Lower leg skin (tissue), 3 donors: ENCODE data around the gene ZIC1.

Experiments
- POLR2A ChIP-seq, 2 donors: fragments of 450-650 bp; IDR thresholded peaks; one replicate each; pipeline ENCODE4 v1.6.1; 2016 to 2017; ENCODE audit warnings: antibody characterized with exemption in 2 of 2, mild to moderate bottlenecking in 1 of 2, moderate library complexity in 1 of 2
- TF ChIP-seq, protein P1 (sequence below), 3 donors: fragments of 450-650 bp; IDR thresholded peaks; one replicate each; pipeline ENCODE4 v1.5.1; 2016; ENCODE audit warnings: antibody characterized with exemption in 3 of 3, mild to moderate bottlenecking in 3 of 3, moderate library complexity in 2 of 3

- TF ChIP-seq, protein P1, sequence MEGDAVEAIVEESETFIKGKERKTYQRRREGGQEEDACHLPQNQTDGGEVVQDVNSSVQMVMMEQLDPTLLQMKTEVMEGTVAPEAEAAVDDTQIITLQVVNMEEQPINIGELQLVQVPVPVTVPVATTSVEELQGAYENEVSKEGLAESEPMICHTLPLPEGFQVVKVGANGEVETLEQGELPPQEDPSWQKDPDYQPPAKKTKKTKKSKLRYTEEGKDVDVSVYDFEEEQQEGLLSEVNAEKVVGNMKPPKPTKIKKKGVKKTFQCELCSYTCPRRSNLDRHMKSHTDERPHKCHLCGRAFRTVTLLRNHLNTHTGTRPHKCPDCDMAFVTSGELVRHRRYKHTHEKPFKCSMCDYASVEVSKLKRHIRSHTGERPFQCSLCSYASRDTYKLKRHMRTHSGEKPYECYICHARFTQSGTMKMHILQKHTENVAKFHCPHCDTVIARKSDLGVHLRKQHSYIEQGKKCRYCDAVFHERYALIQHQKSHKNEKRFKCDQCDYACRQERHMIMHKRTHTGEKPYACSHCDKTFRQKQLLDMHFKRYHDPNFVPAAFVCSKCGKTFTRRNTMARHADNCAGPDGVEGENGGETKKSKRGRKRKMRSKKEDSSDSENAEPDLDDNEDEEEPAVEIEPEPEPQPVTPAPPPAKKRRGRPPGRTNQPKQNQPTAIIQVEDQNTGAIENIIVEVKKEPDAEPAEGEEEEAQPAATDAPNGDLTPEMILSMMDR (IDR thresholded peaks at IDR 0.05): no peak
- no peak for TF ChIP-seq POLR2A (IDR thresholded peaks at IDR 0.05)
Observed at GRCh38 chr3:147398813-147399534, 10.2 kb upstream of the ZIC1 start.
